Endothelial cell of umbilical vein (primary cell): ENCODE data around the gene DAB2.

Experiments
- EZH2 ChIP-seq: IDR thresholded peaks from 2 replicates; pipeline ENCODE4 v1.6.1; 2012; ENCODE audit warnings: borderline replicate concordance, low read depth, mild to moderate bottlenecking, moderate library complexity, low read length, inconsistent platforms; ENCODE audit not compliant: severe bottlenecking
- FOS ChIP-seq: IDR thresholded peaks from 2 replicates; pipeline ENCODE4 v1.6.1; 2011; ENCODE audit warnings: mild to moderate bottlenecking, low read length, moderate library complexity, borderline replicate concordance; ENCODE audit not compliant: insufficient read depth
- GATA2 ChIP-seq: IDR thresholded peaks from 2 replicates; pipeline ENCODE4 v1.7.0; 2011; ENCODE audit warnings: low read depth, mild to moderate bottlenecking, moderate library complexity, mixed read lengths, low read length; ENCODE audit not compliant: insufficient read length, insufficient read depth
- JUN ChIP-seq: IDR thresholded peaks from 2 replicates; pipeline ENCODE4 v1.6.1; 2011; ENCODE audit warnings: borderline replicate concordance, low read depth; ENCODE audit not compliant: insufficient read length, insufficient read depth
- MYC ChIP-seq: IDR thresholded peaks from one replicate; pipeline ENCODE4 v1.6.1; 2011; ENCODE audit warnings: mild to moderate bottlenecking, low read depth, low read length
- POLR2A ChIP-seq: IDR thresholded peaks from 2 replicates; pipeline ENCODE4 v1.6.1; 2012; ENCODE audit warnings: low read depth, mild to moderate bottlenecking, control low read depth, low read length
- POLR2AphosphoS5 ChIP-seq: IDR thresholded peaks from 2 replicates; pipeline ENCODE4 v1.6.1; 2012; ENCODE audit warnings: low read depth, mild to moderate bottlenecking, control low read depth, low read length, moderate library complexity; ENCODE audit not compliant: insufficient read depth
- TF ChIP-seq, protein P1 (sequence below): IDR thresholded peaks from 2 replicates; pipeline ENCODE4 v1.6.1; 2011; ENCODE audit not compliant: insufficient read depth, insufficient read length
- TF ChIP-seq, protein P2 (sequence below), 2 donors: IDR thresholded peaks; 1 replicate in 1 of 2; 2 replicates in 1 of 2; pipeline ENCODE4 v1.5.1; 2011; ENCODE audit warnings: low read length in 2 of 2, mild to moderate bottlenecking in 2 of 2, moderate library complexity in 2 of 2, control low read depth in 1 of 2, inconsistent platforms in 1 of 2, low read depth in 1 of 2; ENCODE audit not compliant: insufficient read depth in 1 of 2; ENCODE audit errors: extremely low read depth in 1 of 2

DNA sequence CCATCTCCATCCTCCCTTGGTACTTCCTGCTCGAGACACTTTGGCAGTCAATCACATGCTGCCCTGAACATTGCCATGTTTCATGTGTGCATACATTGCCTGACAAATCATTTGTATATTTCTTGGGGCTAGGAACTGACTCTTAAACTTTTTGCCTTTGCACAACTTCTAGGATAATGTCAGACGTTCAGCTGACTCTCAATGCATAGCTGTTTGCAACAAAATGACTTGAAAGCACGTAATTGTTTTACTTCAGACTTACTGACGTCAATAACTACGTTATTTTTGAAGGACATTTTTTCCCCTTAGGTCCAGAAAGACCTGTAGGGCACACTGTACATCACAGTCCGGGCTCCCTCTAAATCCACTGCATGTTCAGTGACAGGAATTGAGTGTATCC is 37.4 kb upstream of the DAB2 start:
- TF ChIP-seq, protein P1, sequence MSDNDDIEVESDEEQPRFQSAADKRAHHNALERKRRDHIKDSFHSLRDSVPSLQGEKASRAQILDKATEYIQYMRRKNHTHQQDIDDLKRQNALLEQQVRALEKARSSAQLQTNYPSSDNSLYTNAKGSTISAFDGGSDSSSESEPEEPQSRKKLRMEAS: no peak
- TF ChIP-seq, protein P2, sequence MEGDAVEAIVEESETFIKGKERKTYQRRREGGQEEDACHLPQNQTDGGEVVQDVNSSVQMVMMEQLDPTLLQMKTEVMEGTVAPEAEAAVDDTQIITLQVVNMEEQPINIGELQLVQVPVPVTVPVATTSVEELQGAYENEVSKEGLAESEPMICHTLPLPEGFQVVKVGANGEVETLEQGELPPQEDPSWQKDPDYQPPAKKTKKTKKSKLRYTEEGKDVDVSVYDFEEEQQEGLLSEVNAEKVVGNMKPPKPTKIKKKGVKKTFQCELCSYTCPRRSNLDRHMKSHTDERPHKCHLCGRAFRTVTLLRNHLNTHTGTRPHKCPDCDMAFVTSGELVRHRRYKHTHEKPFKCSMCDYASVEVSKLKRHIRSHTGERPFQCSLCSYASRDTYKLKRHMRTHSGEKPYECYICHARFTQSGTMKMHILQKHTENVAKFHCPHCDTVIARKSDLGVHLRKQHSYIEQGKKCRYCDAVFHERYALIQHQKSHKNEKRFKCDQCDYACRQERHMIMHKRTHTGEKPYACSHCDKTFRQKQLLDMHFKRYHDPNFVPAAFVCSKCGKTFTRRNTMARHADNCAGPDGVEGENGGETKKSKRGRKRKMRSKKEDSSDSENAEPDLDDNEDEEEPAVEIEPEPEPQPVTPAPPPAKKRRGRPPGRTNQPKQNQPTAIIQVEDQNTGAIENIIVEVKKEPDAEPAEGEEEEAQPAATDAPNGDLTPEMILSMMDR (IDR thresholded peaks at IDR 0.05; ENCODE audit: extremely low read depth in 1 of 2, insufficient read depth in 1 of 2, low read depth in 1 of 2, low read length in 2 of 2): no peak
- TF ChIP-seq EZH2 (no peak), POLR2A (no peak), FOS (no peak), POLR2AphosphoS5 (no peak), GATA2 (no peak), JUN (no peak), MYC (no peak)
